ENCODE measurements around the gene CDKN2B-AS1. TPM values are rescaled to one million over a fixed set of nuclear protein-coding genes. Genes with fewer than 3 reads are reported as not detected.

The CDKN2B-AS1 gene
- total RNA-seq, 1 experiment from 2014 or later: not detected

GRCh38 chr9:22052376-22052945 is 57.9 kb downstream of the CDKN2B-AS1 start:
- H3K27ac ChIP-seq (ENCODE audit: insufficient read length, low read depth, low read length): no peak overlapping the region

More at GRCh38 chr9:22052376-22052945, 57.9 kb downstream of the CDKN2B-AS1 start:
- TF ChIP-seq CTCF (conservative IDR thresholded peaks at IDR 0.05): no peak
- Histone ChIP-seq H3K9ac (ENCODE audit: extremely low read depth, insufficient read length, low read length) (no peak overlapping the region), H2AFZ (ENCODE audit: low read length) (no peak overlapping the region), H4K91ac (ENCODE audit: insufficient read length, low read depth, low read length) (no peak overlapping the region), H3K79me1 (ENCODE audit: insufficient read depth, low read depth, low read length, poor library complexity, severe bottlenecking) (no peaks in the 10 kb centered on the region), H2BK12ac (ENCODE audit: insufficient read length, low read depth, low read length) (no peak overlapping the region), H2BK20ac (ENCODE audit: low read depth, low read length, poor library complexity, severe bottlenecking) (no peak overlapping the region), H2BK120ac (ENCODE audit: low read depth, low read length, poor library complexity, severe bottlenecking) (no peak overlapping the region), H2AK5ac (ENCODE audit: insufficient read length, low read length) (no peak overlapping the region), H3K18ac (ENCODE audit: insufficient read length, low read depth, low read length) (no peak overlapping the region), H3K4ac (ENCODE audit: low read depth, low read length) (no peak overlapping the region), H4K20me1 (ENCODE audit: control insufficient read depth, insufficient read depth, insufficient read length) (no peaks in the 10 kb centered on the region), H2BK5ac (ENCODE audit: insufficient read length, low read length) (no peak overlapping the region), H2BK15ac (ENCODE audit: low read depth, low read length) (no peak overlapping the region), H3K56ac (ENCODE audit: insufficient read length, low read depth, low read length) (no peak overlapping the region), H3K23me2 (ENCODE audit: insufficient read length, low read depth, low read length, poor library complexity, severe bottlenecking) (no peaks in the 10 kb centered on the region), H3K4me1 (ENCODE audit: insufficient read depth, low read length) (no peaks in the 10 kb centered on the region), H3K9me3 (ENCODE audit: control insufficient read depth, low read depth, low read length) (no peaks in the 10 kb centered on the region), H3K4me2 (ENCODE audit: insufficient read depth, insufficient read length, low read length) (no peak overlapping the region), H4K5ac (ENCODE audit: insufficient read length, low read depth, low read length) (no peak overlapping the region), H3K23ac (ENCODE audit: insufficient read length, low read depth, low read length) (no peak overlapping the region), H3K27me3 (ENCODE audit: insufficient read depth, low read length) (no peaks in the 10 kb centered on the region), H4K8ac (replicated peaks; ENCODE audit: insufficient read length, low read depth, low read length) (no peak overlapping the region), H3K79me2 (ENCODE audit: insufficient read depth, low read length) (no peaks in the 10 kb centered on the region), H3K14ac (ENCODE audit: insufficient read depth, low read length) (no peak overlapping the region), H3T11ph (ENCODE audit: low read length) (no peak overlapping the region)
- H3K27ac Mint-ChIP-seq: no peak overlapping the region
- no peak overlapping the region for H3K4me3 Mint-ChIP-seq
- H3K4me1 Mint-ChIP-seq: peaks cover 4 to 10% of the 10 kb centered on the region in 2 experiments
- no peaks in the 10 kb centered on the region for H3K36me3 Mint-ChIP-seq (ENCODE audit: insufficient read depth in 1 of 3, low read depth in 3 of 3)
- H3K9me3 Mint-ChIP-seq: no peaks in the 10 kb centered on the region
- H3K27me3 Mint-ChIP-seq (ENCODE audit: low read depth): no peaks in the 10 kb centered on the region
- no CpG with 5 or more reads among the region's 4 CpGs for WGBS (ENCODE audit: extremely low coverage, insufficient read length, low lambda C conversion rate)
- no peak for DNase-seq

All from H9 (cell line).